Posterior vena cava (tissue), 2 donors: ENCODE data around the gene SFMBT2. TPM values are rescaled to one million over a fixed set of nuclear protein-coding genes. Genes with fewer than 3 reads are reported as not detected.

Experiments
- DNase-seq: peaks from one replicate; pipeline ENCODE4 v3.0.0-alpha.2; 2020; ENCODE audit warnings: low spot score
- intact Hi-C, 2 donors: fragments of 100-400 bp; cut with DNase I; formaldehyde crosslinking; loops; one replicate each; pipeline versions ENCODE4 v1.14.1 to v1.14.2; 2022 to 2023
- total RNA-seq, 2 donors: library from RNA; stranded (reverse); fragmentation: NEBNext Ultra II Directional; extraction: Animal tissue kit (Norgen Biotek cat#: 25700); gene quantifications; one replicate each; pipeline ENCODE4 v1.2.1, GENCODE V29; 2021
- donor health status: DM: yes; HTN: yes; CAD: no.
- donor health status: DM: yes; HTN: yes; CAD: no.

Gene SFMBT2
- total RNA-seq, 2 donors from 2014 or later: 8.9 to 12.4 TPM

GRCh38 chr10:7380704-7381241 is 30.1 kb downstream of the SFMBT2 start:
- intact Hi-C loops: no loop called here
- no peak for DNase-seq

- DNase-seq: no peak
- intact Hi-C loops: no loop called here
Observed at GRCh38 chr10:7378602-7379403, 32.0 kb downstream of the SFMBT2 start.

GRCh38 chr10:7377614-7378248 is 33.1 kb downstream of the SFMBT2 start:
- intact Hi-C loops: no loop called here
- no peak for DNase-seq

GRCh38 chr10:7374795-7375194 is 36.0 kb downstream of the SFMBT2 start:
- no peak for DNase-seq
- intact Hi-C loops: no loop called here

- DNase-seq: no peak
- intact Hi-C loops: no loop called here
Observed at GRCh38 chr10:7373039-7373438, 37.8 kb downstream of the SFMBT2 start.

GRCh38 chr10:7372504-7372903 is 38.3 kb downstream of the SFMBT2 start:
- DNase-seq: no peak
- intact Hi-C loops: no loop called here

GRCh38 chr10:7370511-7370910 is 40.3 kb downstream of the SFMBT2 start:
- intact Hi-C loops: no loop called here
- DNase-seq: no peak

GRCh38 chr10:7365027-7365745 is 45.6 kb downstream of the SFMBT2 start:
- intact Hi-C loops: no loop called here
- DNase-seq: no peak

- DNase-seq: no peak
- intact Hi-C loops: no loop called here
Observed at GRCh38 chr10:7364474-7364873, 46.4 kb downstream of the SFMBT2 start.

- no peak for DNase-seq
- intact Hi-C loops: no loop called here
Observed at GRCh38 chr10:7363700-7364099, 47.1 kb downstream of the SFMBT2 start.

GRCh38 chr10:7362471-7362870 is 48.4 kb downstream of the SFMBT2 start:
- no peak for DNase-seq
- intact Hi-C loops: no loop called here

- no peak for DNase-seq
- intact Hi-C loops: no loop called here
Observed at GRCh38 chr10:7361316-7361715, 49.5 kb downstream of the SFMBT2 start.

- intact Hi-C loops: no loop called here
- DNase-seq: no peak
Observed at GRCh38 chr10:7359954-7360353, 50.9 kb downstream of the SFMBT2 start.

GRCh38 chr10:7359356-7359755 is 51.5 kb downstream of the SFMBT2 start:
- intact Hi-C loops: no loop called here
- no peak for DNase-seq

- no peak for DNase-seq
- intact Hi-C loops: no loop called here
Observed at GRCh38 chr10:7357193-7357592, 53.6 kb downstream of the SFMBT2 start.

- intact Hi-C loops: no loop called here
- no peak for DNase-seq
Observed at GRCh38 chr10:7354330-7355047, 56.3 kb downstream of the SFMBT2 start.

GRCh38 chr10:7351894-7352293 is 58.9 kb downstream of the SFMBT2 start:
- intact Hi-C loops: no loop called here
- no peak for DNase-seq

GRCh38 chr10:7350541-7351195 is 60.2 kb downstream of the SFMBT2 start:
- intact Hi-C loops: no loop called here
- DNase-seq: no peak

- no peak for DNase-seq
- intact Hi-C loops: no loop called here
Observed at GRCh38 chr10:7345717-7346116, 65.1 kb downstream of the SFMBT2 start.
